NB4 (cell line): ENCODE measurements around the gene SEL1L2.

Experiments used
- DNase-seq: peaks from one replicate; pipeline ENCODE4 v3.0.0; 2010; ENCODE audit warnings: low read depth
- H3K4me3 ChIP-seq: one replicate; pipeline ENCODE4 v1.5.1; 2011; ENCODE audit warnings: mild to moderate bottlenecking, low read depth, low read length, moderate library complexity
- CTCF ChIP-seq: IDR thresholded peaks from one replicate; pipeline ENCODE4 v1.5.1; 2012; ENCODE audit warnings: low read depth, low read length
- MAX ChIP-seq: IDR thresholded peaks from 2 replicates; pipeline ENCODE4 v1.6.1; 2011; ENCODE audit warnings: low read depth, low read length
- MYC ChIP-seq: IDR thresholded peaks from 2 replicates; pipeline ENCODE4 v1.6.1; 2011; ENCODE audit warnings: low read depth, low read length
- POLR2A ChIP-seq: IDR thresholded peaks from 2 replicates; pipeline ENCODE4 v1.6.1; 2011; ENCODE audit warnings: mild to moderate bottlenecking; ENCODE audit not compliant: insufficient read length; ENCODE audit errors: extremely low read depth

Gene SEL1L2

GRCh38 chr20:13814672-13815071, 175.7 kb downstream of the SEL1L2 start:
- TF ChIP-seq MYC (no peak), CTCF (no peak), MAX (no peak), POLR2A (no peak)
- H3K4me3 ChIP-seq: no peak overlapping the region
- no peak for DNase-seq

GRCh38 chr20:13813910-13814309, 176.5 kb downstream of the SEL1L2 start:
- TF ChIP-seq POLR2A (no peak), MYC (no peak), CTCF (no peak), MAX (no peak)
- no peak overlapping the region for H3K4me3 ChIP-seq
- no peak for DNase-seq

GRCh38 chr20:13810446-13810845, 180.0 kb downstream of the SEL1L2 start:
- no peak for TF ChIP-seq POLR2A
- no peak for DNase-seq
- no peak overlapping the region for H3K4me3 ChIP-seq

- TF ChIP-seq CTCF (no peak), MAX (no peak), MYC (no peak), POLR2A (no peak)
- H3K4me3 ChIP-seq: no peak overlapping the region
- no peak for DNase-seq
These were observed 180.6 kb downstream of the SEL1L2 start for GRCh38 chr20:13809855-13810254.

- H3K4me3 ChIP-seq: no peak overlapping the region
- no peak for TF ChIP-seq CTCF
- TF ChIP-seq MYC: no peak
- TF ChIP-seq POLR2A: no peak
- no peak for TF ChIP-seq MAX
- no peak for DNase-seq
These were observed 181.0 kb downstream of the SEL1L2 start for GRCh38 chr20:13809373-13809772.

- DNase-seq: no peak
- no peak overlapping the region for H3K4me3 ChIP-seq
- TF ChIP-seq CTCF (no peak), POLR2A (no peak)
These were observed 189.7 kb downstream of the SEL1L2 start for GRCh38 chr20:13800728-13801134.
